ENCODE measurements around the gene OCRL. TPM values are rescaled to one million over a fixed set of nuclear protein-coding genes. Genes with fewer than 3 reads are reported as not detected.

OCRL gene
- total and polyA plus RNA-seq, 7 experiments from 2014 or later: 0.47 to 6.2 (median 5.0) TPM

DNA sequence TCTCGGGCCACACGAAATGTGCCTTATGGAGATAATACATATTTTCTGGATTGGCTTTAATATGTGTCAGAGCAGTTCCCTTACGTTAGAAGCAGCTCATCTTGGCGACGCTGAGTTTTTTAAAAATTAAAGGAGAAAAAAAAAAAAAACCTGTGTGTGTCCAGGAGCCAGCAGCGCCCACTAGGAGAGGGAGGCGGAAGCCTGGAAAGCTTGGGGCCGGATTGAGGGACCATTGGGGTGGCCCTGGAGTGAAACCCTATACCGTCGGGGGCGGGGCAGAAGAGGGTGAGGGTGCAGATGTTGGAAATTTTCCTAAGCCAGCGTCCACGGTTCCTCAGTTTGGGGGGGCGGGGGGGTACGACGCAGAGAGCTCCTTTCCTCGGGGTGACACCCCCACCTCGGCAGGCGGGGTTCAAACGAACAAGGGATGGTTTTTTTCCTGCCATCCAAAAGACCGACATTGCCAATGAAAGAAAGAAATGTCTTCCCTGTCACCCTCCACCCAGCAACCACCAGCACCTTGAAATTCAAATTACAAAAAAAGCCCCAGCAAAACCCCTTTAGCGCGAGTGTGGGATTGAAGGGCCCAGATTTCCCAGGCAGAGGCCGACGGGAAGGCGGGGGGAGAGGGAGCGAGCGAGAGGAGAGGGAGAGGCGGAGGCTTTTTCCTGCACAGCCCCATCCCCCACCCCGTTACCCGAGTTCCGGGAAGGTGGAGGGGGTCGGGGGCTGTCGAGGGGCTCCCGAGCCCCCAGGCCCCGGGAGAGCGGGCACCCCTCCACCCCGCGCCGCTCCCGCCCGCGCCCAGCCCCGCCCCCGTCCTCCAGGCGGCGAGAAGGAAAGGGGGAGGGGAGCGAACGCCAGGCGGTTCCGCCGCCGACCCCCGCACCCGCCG is 17.6 kb upstream of the OCRL start:
- Histone ChIP-seq H3K4me3 (ENCODE audit: low read length) (peak overlapping the region; percentile 46), H3K4me1 (ENCODE audit: control insufficient read depth in 2 of 2, insufficient read depth in 2 of 2, low read length in 2 of 2) (peaks cover 0 to 7% of the 10 kb centered on the region in 2 donors), H3K27me3 (ENCODE audit: control insufficient read depth in 2 of 2, insufficient read depth in 2 of 2, low read length in 2 of 2) (peaks cover 0 to 2% of the 10 kb centered on the region in 2 donors), H3K27ac (ENCODE audit: low read depth, low read length) (peak overlapping the region; percentile 62), H3K36me3 (ENCODE audit: control insufficient read depth in 2 of 3, insufficient read depth in 3 of 3, low read length in 3 of 3) (no peaks in the 10 kb centered on the region), H3K9me3 (ENCODE audit: control insufficient read depth in 2 of 3, low read length in 3 of 3) (no peaks in the 10 kb centered on the region)
- H3K27me3 Mint-ChIP-seq: peaks cover 0 to 50% (median 0%) of the 10 kb centered on the region in 5 donors
- DNase-seq: peak in 4 of 9 donors; percentile 8 to 18 (median 14)
- peaks cover 0 to 2% (median 0%) of the 10 kb centered on the region in 11 donors for H3K9me3 Mint-ChIP-seq
- intact Hi-C loops (cut with micrococcal nuclease): loop anchor here in 1 of 2 donors (2.0 kb wide), 2 partner anchors 18 kb away; partner anchors contain the start of gene OCRL
- H3K4me1 Mint-ChIP-seq: peaks cover 0 to 18% (median 11%) of the 10 kb centered on the region in 7 donors
- peak overlapping the region; percentile 74 to 92 (median 88) for H3K4me3 Mint-ChIP-seq
- no peaks in the 10 kb centered on the region for H3K36me3 Mint-ChIP-seq
- ChIA-PET POLR2A (interaction anchor here (1.6 kb wide), 1 partner anchor 10 kb away, joined by 4 read pairs; no protein-coding TSS in a partner anchor), CTCF (no interaction called here)
- ATAC-seq: peak; percentile 12
- H3K27ac Mint-ChIP-seq: peak overlapping the region in 8 of 9 donors; percentile 2 to 83 (median 72)

DNA sequence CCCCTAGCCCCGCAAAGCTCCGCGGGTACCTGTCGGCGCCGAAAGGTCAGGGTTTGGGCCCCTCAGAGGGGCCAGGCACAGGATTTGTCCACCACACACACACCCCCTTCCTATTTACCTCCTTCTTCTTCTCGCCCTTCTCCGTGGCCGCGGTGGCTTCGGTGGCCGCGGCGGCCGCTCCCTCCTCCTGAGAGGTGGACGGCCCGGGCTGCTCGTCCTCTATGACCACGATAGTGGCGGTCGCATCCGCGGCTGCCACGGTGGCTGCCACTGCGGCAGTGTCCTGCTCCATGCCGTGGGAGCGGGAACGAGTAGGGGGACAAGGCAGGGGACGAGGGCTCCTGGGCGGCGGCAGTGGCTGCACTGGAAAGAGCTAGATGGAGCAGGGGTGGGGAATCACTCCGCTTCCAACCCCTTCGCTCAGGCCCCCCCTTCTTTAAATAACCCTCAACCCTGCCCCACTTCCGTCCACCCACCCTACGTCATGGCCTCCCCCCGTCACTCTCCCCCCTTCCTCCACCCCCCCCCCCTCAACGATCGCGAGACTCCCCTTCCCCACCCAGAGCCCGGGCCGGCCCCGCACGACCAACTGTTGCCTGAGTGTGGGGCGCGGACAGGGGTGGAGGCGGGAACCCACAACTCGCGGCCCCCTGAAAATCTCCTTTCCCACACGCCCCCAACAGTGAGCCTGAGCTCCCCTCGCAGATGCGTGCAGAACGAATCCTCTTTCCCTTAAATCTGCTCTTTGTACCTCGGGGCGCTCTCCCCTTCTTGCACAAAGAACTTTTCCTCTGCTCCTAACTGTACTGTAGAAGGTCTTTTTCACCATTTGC is 16.8 kb upstream of the OCRL start, which contains the start of gene SMARCA1:
SMARCA1 (minus strand) TSS at position 412 of the 833 bp plus-strand sequence; CDS start at position 292, 120 bp downstream.
- Histone ChIP-seq H3K36me3 (ENCODE audit: control insufficient read depth in 2 of 3, insufficient read depth in 3 of 3, low read length in 3 of 3) (no peaks in the 10 kb centered on the region), H3K4me3 (ENCODE audit: low read length) (peak within 1 kb of the TSS; percentile 46), H3K27me3 (ENCODE audit: control insufficient read depth in 2 of 2, insufficient read depth in 2 of 2, low read length in 2 of 2) (peaks cover 0 to 2% of the 10 kb centered on the region in 2 donors), H3K27ac (ENCODE audit: low read depth, low read length) (peak within 1 kb of the TSS; percentile 62), H3K9me3 (ENCODE audit: control insufficient read depth in 2 of 3, low read length in 3 of 3) (no peaks in the 10 kb centered on the region), H3K4me1 (ENCODE audit: control insufficient read depth in 2 of 2, insufficient read depth in 2 of 2, low read length in 2 of 2) (peaks cover 0 to 7% of the 10 kb centered on the region in 2 donors)
- H3K27ac Mint-ChIP-seq: peak within 1 kb of the TSS in 8 of 9 donors; percentile 68 to 91 (median 84)
- POLR2A ChIA-PET: interaction anchor here (1.6 kb wide), 1 partner anchor 9 kb away, joined by 4 read pairs; no protein-coding TSS in a partner anchor
- H3K27me3 Mint-ChIP-seq: peaks cover 0 to 48% (median 0%) of the 10 kb centered on the region in 5 donors
- peak in 5 of 9 donors; percentile 4 to 12 (median 10) for DNase-seq
- H3K4me1 Mint-ChIP-seq: peaks cover 0 to 18% (median 11%) of the 10 kb centered on the region in 7 donors
- ATAC-seq: peak; percentile 34
- intact Hi-C loops (cut with micrococcal nuclease): loop anchor here in 1 of 2 donors (2.0 kb wide), 2 partner anchors 18 kb away; partner anchors contain the start of gene OCRL
- H3K9me3 Mint-ChIP-seq: peaks cover 0 to 2% (median 0%) of the 10 kb centered on the region in 11 donors
- CTCF ChIA-PET: interaction anchor here (0.6 kb wide), 1 partner anchor 621 kb away, joined by 4 read pairs; no protein-coding TSS in a partner anchor
- peak within 1 kb of the TSS; percentile 74 to 92 (median 88) for H3K4me3 Mint-ChIP-seq
- H3K36me3 Mint-ChIP-seq: no peaks in the 10 kb centered on the region

DNA sequence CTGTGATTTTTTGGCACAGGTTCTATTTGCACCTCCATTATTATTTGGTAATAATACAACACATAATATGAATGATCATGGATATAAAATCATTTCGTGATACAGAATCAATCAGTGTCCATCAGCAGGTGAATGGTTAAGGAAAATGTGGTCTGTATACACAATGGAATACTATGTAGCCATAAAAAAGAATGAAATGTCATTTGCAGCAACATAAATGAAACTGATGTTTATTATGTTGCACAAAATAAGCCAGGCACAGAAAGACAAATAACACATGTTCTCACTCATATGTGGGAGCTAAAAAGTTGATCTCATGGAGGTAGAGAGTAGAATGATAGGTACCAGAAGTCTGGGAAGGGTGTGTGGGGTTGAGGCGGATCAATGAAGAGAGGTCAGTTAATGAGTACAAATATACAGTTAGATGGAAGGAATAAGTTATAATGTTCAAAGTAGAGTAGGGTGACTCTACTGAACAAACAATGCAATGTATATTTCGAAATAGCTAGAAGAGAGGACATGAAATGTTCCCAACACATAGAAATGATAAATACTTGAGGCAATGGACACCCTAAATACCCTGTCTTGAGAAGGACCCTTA is 15.7 kb upstream of the OCRL start:
- Histone ChIP-seq H3K9me3 (ENCODE audit: control insufficient read depth in 2 of 3, low read length in 3 of 3) (no peaks in the 10 kb centered on the region), H3K27me3 (ENCODE audit: control insufficient read depth in 2 of 2, insufficient read depth in 2 of 2, low read length in 2 of 2) (peaks cover 0 to under 1% of the 10 kb centered on the region in 2 donors), H3K27ac (ENCODE audit: low read depth, low read length) (no peak overlapping the region), H3K36me3 (ENCODE audit: control insufficient read depth in 2 of 3, insufficient read depth in 3 of 3, low read length in 3 of 3) (no peaks in the 10 kb centered on the region), H3K4me1 (ENCODE audit: control insufficient read depth in 2 of 2, insufficient read depth in 2 of 2, low read length in 2 of 2) (peaks cover 0 to 7% of the 10 kb centered on the region in 2 donors), H3K4me3 (ENCODE audit: low read length) (no peak overlapping the region)
- ChIA-PET POLR2A (no interaction called here), CTCF (no interaction called here)
- H3K27ac Mint-ChIP-seq: peak overlapping the region in 7 of 9 donors; percentile 28 to 91 (median 85)
- intact Hi-C loops (cut with micrococcal nuclease): no loop called here
- H3K36me3 Mint-ChIP-seq: no peaks in the 10 kb centered on the region
- DNase-seq (no peak), ATAC-seq (no peak)
- H3K27me3 Mint-ChIP-seq: peaks cover 0 to 45% (median 0%) of the 10 kb centered on the region in 5 donors
- H3K4me3 Mint-ChIP-seq: peak overlapping the region in 9 of 10 donors; percentile 73 to 90 (median 88)
- peaks cover 0 to 18% (median 11%) of the 10 kb centered on the region in 7 donors for H3K4me1 Mint-ChIP-seq
- peaks cover 0 to 2% (median 0%) of the 10 kb centered on the region in 11 donors for H3K9me3 Mint-ChIP-seq

GRCh38 chrX:129525162-129525561 is 14.9 kb upstream of the OCRL start:
- intact Hi-C loops (cut with micrococcal nuclease): no loop called here

DNA sequence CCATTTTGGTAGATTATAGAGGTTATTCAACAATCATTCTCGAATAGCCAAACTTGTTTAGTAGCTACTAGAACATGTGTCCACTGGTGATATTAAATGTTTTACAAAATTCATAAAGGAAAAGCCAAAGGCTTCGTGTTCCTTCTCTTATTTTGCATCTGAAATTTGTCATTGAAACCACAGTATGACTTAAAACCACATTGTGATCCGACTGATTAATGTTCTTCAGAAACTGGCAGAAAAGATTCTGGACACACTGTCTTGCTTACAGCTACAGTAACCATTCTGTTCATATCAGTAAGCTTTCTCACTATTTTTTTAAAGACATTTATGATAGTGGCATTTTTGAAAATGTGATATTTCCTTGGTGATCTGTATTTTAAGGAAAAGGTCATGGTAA is 14.2 kb upstream of the OCRL start:
- peaks cover 0 to 36% (median 0%) of the 10 kb centered on the region in 5 donors for H3K27me3 Mint-ChIP-seq
- no peaks in the 10 kb centered on the region for H3K36me3 Mint-ChIP-seq
- Histone ChIP-seq H3K36me3 (ENCODE audit: control insufficient read depth in 2 of 3, insufficient read depth in 3 of 3, low read length in 3 of 3) (no peaks in the 10 kb centered on the region), H3K9me3 (ENCODE audit: control insufficient read depth in 2 of 3, low read length in 3 of 3) (no peaks in the 10 kb centered on the region), H3K27me3 (ENCODE audit: control insufficient read depth in 2 of 2, insufficient read depth in 2 of 2, low read length in 2 of 2) (no peaks in the 10 kb centered on the region), H3K4me1 (ENCODE audit: control insufficient read depth in 2 of 2, insufficient read depth in 2 of 2, low read length in 2 of 2) (peaks cover 0 to 7% of the 10 kb centered on the region in 2 donors), H3K4me3 (ENCODE audit: low read length) (no peak overlapping the region), H3K27ac (ENCODE audit: low read depth, low read length) (no peak overlapping the region)
- ATAC-seq (no peak), DNase-seq (no peak)
- H3K9me3 Mint-ChIP-seq: peaks cover 0 to 2% (median 0%) of the 10 kb centered on the region in 11 donors
- H3K4me3 Mint-ChIP-seq: no peak overlapping the region
- intact Hi-C loops (cut with micrococcal nuclease): no loop called here
- POLR2A ChIA-PET: no interaction called here
- CTCF ChIA-PET: no interaction called here
- no peak overlapping the region for H3K27ac Mint-ChIP-seq
- H3K4me1 Mint-ChIP-seq: peaks cover 0 to 23% (median 11%) of the 10 kb centered on the region in 7 donors

More at GRCh38 chrX:129525162-129525561, 14.9 kb upstream of the OCRL start:
- Histone ChIP-seq H3K36me3 (ENCODE audit: control insufficient read depth in 2 of 3, insufficient read depth in 3 of 3, low read length in 3 of 3) (no peaks in the 10 kb centered on the region), H3K4me1 (ENCODE audit: control insufficient read depth in 2 of 2, insufficient read depth in 2 of 2, low read length in 2 of 2) (peaks cover 0 to 7% of the 10 kb centered on the region in 2 donors), H3K9me3 (ENCODE audit: control insufficient read depth in 2 of 3, low read length in 3 of 3) (no peaks in the 10 kb centered on the region), H3K27ac (ENCODE audit: low read depth, low read length) (no peak overlapping the region), H3K27me3 (ENCODE audit: control insufficient read depth in 2 of 2, insufficient read depth in 2 of 2, low read length in 2 of 2) (no peaks in the 10 kb centered on the region), H3K4me3 (ENCODE audit: low read length) (no peak overlapping the region)
- peaks cover 0 to 41% (median 0%) of the 10 kb centered on the region in 5 donors for H3K27me3 Mint-ChIP-seq
- peaks cover 0 to 23% (median 11%) of the 10 kb centered on the region in 7 donors for H3K4me1 Mint-ChIP-seq
- peak overlapping the region in 1 of 10 donors; percentile 53 for H3K4me3 Mint-ChIP-seq
- peaks cover 0 to 2% (median 0%) of the 10 kb centered on the region in 11 donors for H3K9me3 Mint-ChIP-seq
- ChIA-PET CTCF (no interaction called here), POLR2A (no interaction called here)
- H3K36me3 Mint-ChIP-seq: no peaks in the 10 kb centered on the region
- H3K27ac Mint-ChIP-seq: peak overlapping the region in 3 of 9 donors; percentile 14 to 35 (median 24)
- no peak for DNase-seq
- no peak for ATAC-seq
